ENCODE data around the gene MROH8.
A peak's percentile ranks its signal among the peaks of the same experiment; 100 is the strongest.

DNA sequence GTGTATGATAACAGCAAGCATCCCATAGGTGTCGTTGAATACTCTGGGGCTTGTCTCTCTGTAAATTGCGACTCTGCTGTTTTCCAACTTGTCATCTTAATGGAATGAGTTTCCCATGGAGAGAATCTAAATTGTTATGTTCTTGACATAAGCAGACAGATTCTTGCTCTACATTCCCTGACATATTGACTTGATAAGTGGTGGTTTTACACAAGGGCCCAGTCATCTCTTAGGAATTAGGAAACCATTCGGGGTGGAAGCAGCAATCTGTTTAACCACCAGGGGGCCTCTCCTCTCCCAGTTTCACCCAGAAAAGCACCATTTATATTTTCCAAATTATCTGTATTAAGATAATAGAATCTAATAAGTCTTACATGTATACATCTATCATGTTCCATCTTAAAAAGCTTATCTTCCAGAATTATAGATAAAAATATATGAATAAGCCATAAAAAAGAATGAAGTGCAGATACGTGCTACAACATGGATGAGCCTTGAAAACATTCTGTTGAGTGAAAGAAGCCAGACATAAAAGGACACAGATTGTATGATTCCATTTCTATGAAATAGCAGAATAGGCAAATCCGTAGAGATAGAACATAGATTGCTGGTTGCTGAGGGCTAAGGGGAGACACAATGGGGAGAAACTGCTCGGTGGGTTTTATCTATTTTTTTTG lies 23.1 kb upstream of the MROH8 start:
- TF ChIP-seq, protein P1, sequence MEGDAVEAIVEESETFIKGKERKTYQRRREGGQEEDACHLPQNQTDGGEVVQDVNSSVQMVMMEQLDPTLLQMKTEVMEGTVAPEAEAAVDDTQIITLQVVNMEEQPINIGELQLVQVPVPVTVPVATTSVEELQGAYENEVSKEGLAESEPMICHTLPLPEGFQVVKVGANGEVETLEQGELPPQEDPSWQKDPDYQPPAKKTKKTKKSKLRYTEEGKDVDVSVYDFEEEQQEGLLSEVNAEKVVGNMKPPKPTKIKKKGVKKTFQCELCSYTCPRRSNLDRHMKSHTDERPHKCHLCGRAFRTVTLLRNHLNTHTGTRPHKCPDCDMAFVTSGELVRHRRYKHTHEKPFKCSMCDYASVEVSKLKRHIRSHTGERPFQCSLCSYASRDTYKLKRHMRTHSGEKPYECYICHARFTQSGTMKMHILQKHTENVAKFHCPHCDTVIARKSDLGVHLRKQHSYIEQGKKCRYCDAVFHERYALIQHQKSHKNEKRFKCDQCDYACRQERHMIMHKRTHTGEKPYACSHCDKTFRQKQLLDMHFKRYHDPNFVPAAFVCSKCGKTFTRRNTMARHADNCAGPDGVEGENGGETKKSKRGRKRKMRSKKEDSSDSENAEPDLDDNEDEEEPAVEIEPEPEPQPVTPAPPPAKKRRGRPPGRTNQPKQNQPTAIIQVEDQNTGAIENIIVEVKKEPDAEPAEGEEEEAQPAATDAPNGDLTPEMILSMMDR (IDR thresholded peaks at IDR 0.05) = peak; percentile 82
- no peak for TF ChIP-seq ZFX (IDR thresholded peaks at IDR 0.05; ENCODE audit: borderline replicate concordance)

Data from 22Rv1 (cell line).